Neural cell (in vitro differentiated cells): ENCODE measurements around the gene AFF2. TPM values are rescaled to one million over a fixed set of nuclear protein-coding genes. Genes with fewer than 3 reads are reported as not detected.

Source experiments
- H2AFZ ChIP-seq: fragments of 200-600, 300-800 bp; sonication (generic), shearing (Covaris generic); 2 replicates; pipeline ENCODE4 v1.6.0; 2014; ENCODE audit warnings: low read depth, mild to moderate bottlenecking, antibody characterized with exemption, low read length, moderate library complexity
- H3F3A ChIP-seq: fragments of 200-600 bp; shearing (Covaris generic); 2 replicates; pipeline ENCODE4 v1.6.1; 2016; ENCODE audit warnings: mild to moderate bottlenecking, moderate library complexity, mixed read lengths, antibody characterized with exemption, low read length; ENCODE audit not compliant: insufficient read depth, poor library complexity, severe bottlenecking
- H3K27ac ChIP-seq: fragments of 200-600, 300-800 bp; sonication (generic), shearing (Covaris generic); 2 replicates; pipeline ENCODE4 v1.5.1; 2014; ENCODE audit warnings: mild to moderate bottlenecking, low read length, moderate library complexity
- H3K27me3 ChIP-seq: fragments of 300-800, 200-600 bp; sonication (generic), shearing (Covaris generic); 2 replicates; pipeline ENCODE4 v1.6.0; 2014; ENCODE audit warnings: mild to moderate bottlenecking, low read depth, low read length, moderate library complexity; ENCODE audit not compliant: insufficient read depth
- H3K36me3 ChIP-seq: fragments of 300-800, 200-600 bp; sonication (generic), shearing (Covaris generic); 2 replicates; pipeline ENCODE4 v1.5.1; 2014; ENCODE audit warnings: mild to moderate bottlenecking, antibody characterized with exemption, low read length, moderate library complexity; ENCODE audit not compliant: insufficient read depth
- H3K4me2 ChIP-seq: fragments of 300-800, 200-600 bp; sonication (generic), shearing (Covaris generic); 2 replicates; pipeline ENCODE4 v1.6.0; 2014; ENCODE audit warnings: mild to moderate bottlenecking, low read length
- H3K4me3 ChIP-seq: fragments of 300-800, 200-600 bp; sonication (generic), shearing (Covaris generic); 2 replicates; pipeline ENCODE4 v1.5.1; 2014; ENCODE audit warnings: mild to moderate bottlenecking, low read length, moderate library complexity
- H3K79me2 ChIP-seq: fragments of 200-600 bp; shearing (Covaris generic); replicated peaks from 2 replicates; pipeline ENCODE4 v1.6.0; 2014; ENCODE audit warnings: mild to moderate bottlenecking, low read length, moderate library complexity; ENCODE audit not compliant: insufficient read depth
- H3K9ac ChIP-seq: fragments of 300-800, 200-600 bp; sonication (generic), shearing (Covaris generic); 2 replicates; pipeline ENCODE4 v1.6.1; 2016; ENCODE audit warnings: mild to moderate bottlenecking, low read length, mixed read lengths
- H3K9me2 ChIP-seq: fragments of 200-600 bp; shearing (Covaris generic); 2 replicates; pipeline ENCODE4 v1.6.1; 2016; ENCODE audit warnings: mild to moderate bottlenecking, low read length, mixed read lengths; ENCODE audit not compliant: insufficient read depth
- H3K9me3 ChIP-seq: fragments of 200-600, 300-800 bp; sonication (generic), shearing (Covaris generic); 2 replicates; pipeline ENCODE4 v1.6.1; 2016; ENCODE audit warnings: mild to moderate bottlenecking, mixed run types, low read length, moderate library complexity, mixed read lengths
- H4K20me1 ChIP-seq: fragments of 200-600 bp; shearing (Covaris generic); 2 replicates; pipeline ENCODE4 v1.6.1; 2016; ENCODE audit warnings: mild to moderate bottlenecking, mixed run types; ENCODE audit not compliant: insufficient read depth
- CTCF ChIP-seq: fragments of 450-650 bp; IDR thresholded peaks from 2 replicates; pipeline ENCODE4 v1.5.1; 2014; ENCODE audit warnings: antibody characterized with exemption, mild to moderate bottlenecking, moderate library complexity; ENCODE audit not compliant: poor library complexity, severe bottlenecking
- EP300 ChIP-seq: fragments of 450-650 bp; conservative IDR thresholded peaks from 2 replicates; pipeline ENCODE4 v1.6.1; 2014; ENCODE audit warnings: antibody characterized with exemption, mild to moderate bottlenecking, moderate library complexity; ENCODE audit not compliant: poor library complexity, severe bottlenecking
- EZH2 ChIP-seq: fragments of 200-600, 300-800 bp; shearing (Covaris generic), sonication (generic); IDR thresholded peaks from 2 replicates; pipeline ENCODE4 v1.6.1; 2014; ENCODE audit warnings: antibody characterized with exemption, low read length, borderline replicate concordance, mild to moderate bottlenecking; ENCODE audit not compliant: insufficient read depth, poor library complexity, severe bottlenecking
- MXI1 ChIP-seq: fragments of 450-650 bp; conservative IDR thresholded peaks from 2 replicates; pipeline ENCODE4 v1.6.1; 2014; ENCODE audit warnings: antibody characterized with exemption, mild to moderate bottlenecking; ENCODE audit not compliant: poor library complexity, severe bottlenecking
- POLR2AphosphoS5 ChIP-seq: IDR thresholded peaks from 2 replicates; pipeline ENCODE4 v1.6.1; 2012
- RAD21 ChIP-seq: fragments of 450-650 bp; conservative IDR thresholded peaks from 2 replicates; pipeline ENCODE4 v1.6.1; 2014; ENCODE audit warnings: antibody characterized with exemption, mild to moderate bottlenecking, moderate library complexity
- REST ChIP-seq: IDR thresholded peaks from 2 replicates; pipeline ENCODE4 v1.6.1; 2012; ENCODE audit warnings: borderline replicate concordance
- SMC3 ChIP-seq: fragments of 450-650 bp; conservative IDR thresholded peaks from 2 replicates; pipeline ENCODE4 v1.6.1; 2014; ENCODE audit warnings: antibody characterized with exemption, mild to moderate bottlenecking, moderate library complexity; ENCODE audit not compliant: poor library complexity
- TAF1 ChIP-seq: IDR thresholded peaks from 2 replicates; pipeline ENCODE4 v1.6.1; 2012; ENCODE audit warnings: low read depth
- polyA plus RNA-seq: library from polyadenylated mRNA; depleted of rRNA; stranded (reverse); fragments of >200 nt; gene quantifications from 2 replicates; pipeline ENCODE4 v1.2.3, GENCODE V29; 2014

The AFF2 gene
- polyA plus RNA-seq, 1 donor from 2014 or later = 10.5 TPM

GRCh38 chrX:148681605-148682004 is 181.2 kb downstream of the AFF2 start:
- Histone ChIP-seq H3K27me3 (no peaks in the 10 kb centered on the region), H3K79me2 (peaks cover 1% of the 10 kb centered on the region), H3K36me3 (no peaks in the 10 kb centered on the region), H3K9me2 (no peaks in the 10 kb centered on the region), H4K20me1 (no peaks in the 10 kb centered on the region), H3F3A (no peaks in the 10 kb centered on the region), H2AFZ (no peak overlapping the region), H3K27ac (no peak overlapping the region), H3K4me3 (no peak overlapping the region), H3K4me2 (no peak overlapping the region), H3K9ac (no peak overlapping the region), H3K9me3 (no peaks in the 10 kb centered on the region)
- TF ChIP-seq POLR2AphosphoS5 = no peak
- TF ChIP-seq CTCF = no peak
- no peak for TF ChIP-seq RAD21
- TF ChIP-seq MXI1 = no peak
- no peak for TF ChIP-seq REST
- TF ChIP-seq SMC3 = no peak
- TF ChIP-seq TAF1 = no peak
- no peak for TF ChIP-seq EP300
- TF ChIP-seq EZH2 = no peak

DNA sequence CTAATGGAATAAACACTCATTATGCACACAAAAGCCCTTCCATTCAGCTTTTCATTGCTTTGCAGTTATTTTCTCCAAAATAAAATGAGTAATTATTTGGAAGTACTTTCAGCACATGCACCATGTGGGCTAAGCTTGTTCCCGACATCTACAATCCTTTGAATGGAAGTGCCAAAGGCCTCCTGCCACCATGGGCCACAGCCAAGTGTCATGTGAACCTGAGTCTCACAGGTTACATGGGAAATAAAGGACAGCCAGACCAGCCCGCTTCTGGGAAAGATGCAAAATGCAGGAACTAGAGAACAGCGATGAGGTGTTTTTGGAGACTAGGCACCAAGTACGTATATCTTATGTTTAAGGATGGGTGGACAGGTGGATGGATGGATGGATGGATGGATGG is 181.8 kb downstream of the AFF2 start:
- Histone ChIP-seq H3K79me2 (peaks cover 6% of the 10 kb centered on the region), H3K9me2 (no peaks in the 10 kb centered on the region), H3K9ac (no peak overlapping the region), H3K9me3 (no peaks in the 10 kb centered on the region), H3F3A (no peaks in the 10 kb centered on the region), H4K20me1 (no peaks in the 10 kb centered on the region), H3K36me3 (no peaks in the 10 kb centered on the region), H2AFZ (no peak overlapping the region), H3K27me3 (no peaks in the 10 kb centered on the region), H3K27ac (no peak overlapping the region), H3K4me3 (no peak overlapping the region), H3K4me2 (no peak overlapping the region)
- no peak for TF ChIP-seq REST
- no peak for TF ChIP-seq MXI1
- TF ChIP-seq RAD21 = no peak
- TF ChIP-seq TAF1 = no peak
- TF ChIP-seq CTCF = no peak
- no peak for TF ChIP-seq POLR2AphosphoS5
- TF ChIP-seq SMC3 = no peak
- TF ChIP-seq EP300 = no peak
- no peak for TF ChIP-seq EZH2
